Stimulated activated naive CD8-positive, alpha-beta T cell treated with anti-CD3 and anti-CD28 coated beads, Interleukin-15, Interleukin-2, amounts not matched to agents 100 U/mL and 50 U/mL, for 24 hours (primary cell): ENCODE results near the gene CDC42.

ENCODE experiments used
- ATAC-seq: fragments of 150-1000 bp; cut with Tn5 transposase; one replicate; pipeline ENCODE4 v1.10.0; 2021
- DNase-seq: peaks from one replicate; pipeline ENCODE4 v3.0.0; 2021

Gene CDC42

GRCh38 chr1:22075718-22076117 is 23.2 kb downstream of the CDC42 start:
- ATAC-seq (no peak), DNase-seq (no peak)

- ATAC-seq (no peak), DNase-seq (no peak)
Measured at GRCh38 chr1:22076346-22076745, 23.8 kb downstream of the CDC42 start.

- ATAC-seq: peak; percentile 52
- DNase-seq: no peak
Measured at GRCh38 chr1:22077728-22078127, 25.2 kb downstream of the CDC42 start.

GRCh38 chr1:22078133-22078532 is 25.6 kb downstream of the CDC42 start:
- DNase-seq (no peak), ATAC-seq (no peak)

- no peak for ATAC-seq
- DNase-seq: no peak
Measured at GRCh38 chr1:22080191-22080590, 27.7 kb downstream of the CDC42 start.

- no peak for ATAC-seq
- no peak for DNase-seq
Measured at GRCh38 chr1:22088331-22088730, 35.8 kb downstream of the CDC42 start.

- peak; percentile 26 for ATAC-seq
- no peak for DNase-seq
Measured at GRCh38 chr1:22089134-22089571, 36.6 kb downstream of the CDC42 start.

- DNase-seq: no peak
- no peak for ATAC-seq
Measured at GRCh38 chr1:22089787-22090186, 37.3 kb downstream of the CDC42 start.

- no peak for ATAC-seq
Measured at GRCh38 chr1:22090867-22091266, 38.4 kb downstream of the CDC42 start.

GRCh38 chr1:22092026-22092768 is 39.7 kb downstream of the CDC42 start:
- DNase-seq: peak; percentile 42

More at GRCh38 chr1:22090867-22091266, 38.4 kb downstream of the CDC42 start:
- no peak for DNase-seq

GRCh38 chr1:22093513-22093912 is 41.0 kb downstream of the CDC42 start:
- ATAC-seq (no peak), DNase-seq (no peak)

More at GRCh38 chr1:22092026-22092768, 39.7 kb downstream of the CDC42 start:
- peak; percentile 96 for ATAC-seq

GRCh38 chr1:22096036-22096435 is 43.5 kb downstream of the CDC42 start:
- DNase-seq (no peak), ATAC-seq (no peak)

GRCh38 chr1:22096463-22096862 is 44.0 kb downstream of the CDC42 start:
- no peak for DNase-seq
- no peak for ATAC-seq

- no peak for DNase-seq
- ATAC-seq: no peak
Measured at GRCh38 chr1:22098752-22099151, 46.2 kb downstream of the CDC42 start.

GRCh38 chr1:22100168-22100567 is 47.7 kb downstream of the CDC42 start:
- no peak for ATAC-seq

GRCh38 chr1:22101199-22101598 is 48.7 kb downstream of the CDC42 start:
- ATAC-seq (no peak), DNase-seq (no peak)

More at GRCh38 chr1:22100168-22100567, 47.7 kb downstream of the CDC42 start:
- DNase-seq: no peak

- DNase-seq (no peak), ATAC-seq (no peak)
Measured at GRCh38 chr1:22101995-22102394, 49.5 kb downstream of the CDC42 start.

GRCh38 chr1:22102746-22103145 is 50.2 kb downstream of the CDC42 start:
- DNase-seq: no peak
- ATAC-seq: no peak

GRCh38 chr1:22104094-22104493 is 51.6 kb downstream of the CDC42 start:
- DNase-seq: peak; percentile 19
- ATAC-seq: peak; percentile 34

- ATAC-seq (peak; percentile 55), DNase-seq (peak; percentile 28)
Measured at GRCh38 chr1:22104865-22105437, 52.4 kb downstream of the CDC42 start.

- ATAC-seq (peak; percentile 11), DNase-seq (no peak)
Measured at GRCh38 chr1:22105611-22106207, 53.2 kb downstream of the CDC42 start.

GRCh38 chr1:22107126-22107525 is 54.6 kb downstream of the CDC42 start:
- no peak for DNase-seq
- ATAC-seq: no peak

- no peak for DNase-seq
- no peak for ATAC-seq
Measured at GRCh38 chr1:22108339-22109105, 56.0 kb downstream of the CDC42 start.
